Thyroid gland (tissue), 4 donors: Measurements from ENCODE around the gene C1QTNF8.

ENCODE experiments used
- CTCF ChIP-seq, 6 experiments: fragments of 200-600 bp in 3 of 6; fragments of 450-650 bp in 3 of 6; sonication (generic) in 3 of 6; IDR thresholded peaks; one replicate each; pipeline ENCODE4 v1.5.1; 2016 to 2019; ENCODE audit warnings: antibody characterized with exemption in 6 of 6, mild to moderate bottlenecking in 2 of 6, inconsistent platforms in 1 of 6, moderate library complexity in 1 of 6
- POLR2A ChIP-seq, 2 donors: fragments of 450-650 bp; IDR thresholded peaks; one replicate each; pipeline ENCODE4 v1.6.1; 2017; ENCODE audit warnings: antibody characterized with exemption in 2 of 2, mild to moderate bottlenecking in 2 of 2, moderate library complexity in 1 of 2

- TF ChIP-seq CTCF (IDR thresholded peaks at IDR 0.05) (no peak), POLR2A (IDR thresholded peaks at IDR 0.05) (no peak)
Measured at GRCh38 chr16:1143761-1144450, 47.9 kb upstream of the C1QTNF8 start.
